Ovary (tissue), 9 donors: Measurements from ENCODE around the gene SPIN2B. TPM values are rescaled to one million over a fixed set of nuclear protein-coding genes. Genes with fewer than 3 reads are reported as not detected.
"Not testable (repeated sequence)": the region's sequence is repeated elsewhere in the genome, so short reads cannot be mapped to it uniquely, and the experiment has no call there.

Experiments
- DNase-seq, 5 donors: peaks; one replicate each; pipeline ENCODE4 v3.0.0-alpha.2; 2019 to 2020
- H3K27ac ChIP-seq, 2 donors: fragments of 200-600 bp; one replicate each; pipeline versions ENCODE4 v1.5.1 to v1.8.0; 2019 to 2022
- H3K27me3 ChIP-seq: fragments of 200-600 bp; one replicate; pipeline ENCODE4 v1.8.0; 2022
- H3K36me3 ChIP-seq: fragments of 200-600 bp; sonication (generic); one replicate; pipeline ENCODE4 v1.5.1; 2019
- H3K4me1 ChIP-seq: one replicate; pipeline ENCODE4 v1.8.1; 2013; ENCODE audit warnings: mild to moderate bottlenecking, moderate library complexity; ENCODE audit not compliant: insufficient read depth
- H3K4me3 ChIP-seq: fragments of 200-600 bp; sonication (generic); one replicate; pipeline ENCODE4 v1.5.1; 2017
- H3K9me3 ChIP-seq, 2 donors: fragments of 200-600 bp in 1 of 2; sonication (generic) in 1 of 2; one replicate each; pipeline versions ENCODE4 v1.5.1 to v1.8.1; 2013 to 2019; ENCODE audit warnings: mild to moderate bottlenecking in 1 of 2, moderate library complexity in 1 of 2
- CTCF ChIP-seq, 3 donors: fragments of 450-650 bp in 2 of 3; fragments of 200-600 bp in 1 of 3; IDR thresholded peaks; one replicate each; pipeline versions ENCODE4 v1.5.1 to v1.8.0; 2016 to 2022; ENCODE audit warnings: antibody characterized with exemption in 3 of 3, mild to moderate bottlenecking in 1 of 3
- EP300 ChIP-seq: sonication (generic); formaldehyde crosslinking; IDR thresholded peaks from one replicate; pipeline ENCODE4 v1.6.1; 2017; ENCODE audit warnings: antibody characterized with exemption
- POLR2A ChIP-seq: fragments of 450-650 bp; IDR thresholded peaks from one replicate; pipeline ENCODE4 v1.6.1; 2017; ENCODE audit warnings: antibody characterized with exemption, mild to moderate bottlenecking, moderate library complexity
- WGBS, 3 donors: extraction: QIAGEN DNeasy Blood & Tissue Kit in 1 of 3; methylation state at CpG; one replicate each; pipeline versions ENCODE4 v1.1.5 to v1.1.7; 2013 to 2017; 5-methylcytosine and 5-hydroxymethylcytosine counted together
- intact Hi-C, 4 donors: fragments of 100-400 bp; cut with DNase I; formaldehyde crosslinking; loops; one replicate each; pipeline versions ENCODE4 v1.11.0 to v1.15.1; 2022 to 2023
- polyA plus RNA-seq, 2 donors: library from polyadenylated mRNA; stranded (reverse); fragments of 200-250 nt in 1 of 2; fragments of 350-450 nt in 1 of 2; fragmentation: Illumina TruSeq in 1 of 2; extraction: RNeasy Lipid Tissue Mini Kit (QIAGEN cat#74804) in 1 of 2; gene quantifications; one replicate each; pipeline ENCODE4 v1.2.3, GENCODE V29; 2013 to 2014
- total RNA-seq, 7 donors: library from RNA; depleted of rRNA in 2 of 7; stranded (reverse); fragments of >200 nt in 2 of 7; fragmentation: NEBNext Ultra II Directional in 3 of 7; extraction: Animal tissue kit (Norgen Biotek cat#: 25700) in 3 of 7; gene quantifications; one replicate each; pipeline versions ENCODE4 v1.1.0 to v1.2.4, GENCODE V29; 2016 to 2023
- donor health status: DM: no; HTN: no; CAD: no; lungs with moderate emphysema.
- donor health status: DM: no; HTN: no; CAD: no.
- donor health status: Bipolar disorder and iron deficiency.
- donor health status: DM: yes; HTN: yes; CAD: no.
- donor health status: DM: no; HTN: no; CAD: no.
- donor health status: DM: yes; HTN: yes; CAD: no.

Gene SPIN2B
- total and polyA plus RNA-seq, 9 donors = 3.3 to 13.5 (median 8.5) TPM

- Histone ChIP-seq H3K27me3 (no peaks in the 10 kb centered on the region), H3K4me3 (no peak overlapping the region), H3K4me1 (no peaks in the 10 kb centered on the region), H3K27ac (no peak overlapping the region), H3K36me3 (no peaks in the 10 kb centered on the region), H3K9me3 (peaks cover 0 to 4% of the 10 kb centered on the region in 2 donors)
- TF ChIP-seq EP300 (no peak), CTCF (IDR thresholded peaks at IDR 0.05) (no peak), POLR2A (no peak)
- DNase-seq = no peak
- WGBS, 3 donors = 57 to 69% (median 63%) methylated on average over 2 of the region's 2 CpGs
- intact Hi-C loops = no loop called here
Measured at GRCh38 chrX:57104921-57105398, 16.4 kb downstream of the SPIN2B start.

GRCh38 chrX:57104406-57104805 lies 16.9 kb downstream of the SPIN2B start:
- intact Hi-C loops = no loop called here
- H3K27me3 ChIP-seq = no peaks in the 10 kb centered on the region
- no peak for DNase-seq
- TF ChIP-seq POLR2A (no peak), CTCF (IDR thresholded peaks at IDR 0.05) (no peak), EP300 (no peak)
- H3K36me3 ChIP-seq = no peaks in the 10 kb centered on the region
- H3K4me1 ChIP-seq = no peaks in the 10 kb centered on the region
- peaks cover 0 to 4% of the 10 kb centered on the region in 2 donors for H3K9me3 ChIP-seq
- WGBS, 3 donors = 59 to 63% (median 61%) methylated on average over 4 of the region's 4 CpGs
- H3K4me3 ChIP-seq = no peak overlapping the region
- no peak overlapping the region for H3K27ac ChIP-seq

- Histone ChIP-seq H3K27ac (no peak overlapping the region), H3K36me3 (no peaks in the 10 kb centered on the region), H3K4me3 (no peak overlapping the region), H3K9me3 (no peaks in the 10 kb centered on the region), H3K27me3 (no peaks in the 10 kb centered on the region), H3K4me1 (no peaks in the 10 kb centered on the region)
- no peak for DNase-seq
- WGBS, 3 donors = 70 to 79% (median 74%) methylated on average over 3 of the region's 3 CpGs
- no peak for TF ChIP-seq EP300
- TF ChIP-seq POLR2A = no peak
- no peak for TF ChIP-seq CTCF (IDR thresholded peaks at IDR 0.05)
- intact Hi-C loops = no loop called here
Measured at GRCh38 chrX:57103489-57103888, 17.9 kb downstream of the SPIN2B start.

GRCh38 chrX:57102918-57103317 lies 18.4 kb downstream of the SPIN2B start:
- H3K4me1 ChIP-seq, intact Hi-C loops, H3K9me3 ChIP-seq, H3K27ac ChIP-seq, H3K27me3 ChIP-seq, H3K36me3 ChIP-seq, DNase-seq, H3K4me3 ChIP-seq: not testable (repeated sequence)
- WGBS, 3 donors = 69 to 78% (median 72%) methylated on average over 6 of the region's 6 CpGs

GRCh38 chrX:57083143-57083542 lies 38.2 kb downstream of the SPIN2B start:
- no peak overlapping the region for H3K4me3 ChIP-seq
- H3K27me3 ChIP-seq = no peaks in the 10 kb centered on the region
- TF ChIP-seq EP300 = no peak
- no peak for TF ChIP-seq CTCF (IDR thresholded peaks at IDR 0.05)
- TF ChIP-seq POLR2A = no peak
- H3K4me1 ChIP-seq = no peaks in the 10 kb centered on the region
- no peaks in the 10 kb centered on the region for H3K9me3 ChIP-seq
- DNase-seq = no peak
- intact Hi-C loops = no loop called here
- H3K36me3 ChIP-seq = no peaks in the 10 kb centered on the region
- no peak overlapping the region for H3K27ac ChIP-seq
- WGBS, 3 donors = 70 to 86% (median 84%) methylated on average over 7 of the region's 7 CpGs
